MM.1S (cell line): ENCODE data around the gene PATJ.

ENCODE experiments used
- EZH2 ChIP-seq: fragments of 300-600 bp; sonication (generic); optimal IDR thresholded peaks from 2 replicates; pipeline ENCODE3; 2017; ENCODE audit warnings: low read depth, mild to moderate bottlenecking, antibody characterized with exemption, low read length, mixed read lengths
- EZH2phosphoT487 ChIP-seq: fragments of 300-600 bp; sonication (generic); IDR thresholded peaks from 2 replicates; pipeline ENCODE4 v1.6.1; 2018; ENCODE audit warnings: antibody characterized with exemption, low read length
- TF ChIP-seq, protein P1 (sequence below): fragments of 300-600 bp; sonication (generic); IDR thresholded peaks from 2 replicates; pipeline ENCODE4 v1.5.1; 2016; ENCODE audit warnings: antibody characterized with exemption, low read length, mixed read lengths

DNA sequence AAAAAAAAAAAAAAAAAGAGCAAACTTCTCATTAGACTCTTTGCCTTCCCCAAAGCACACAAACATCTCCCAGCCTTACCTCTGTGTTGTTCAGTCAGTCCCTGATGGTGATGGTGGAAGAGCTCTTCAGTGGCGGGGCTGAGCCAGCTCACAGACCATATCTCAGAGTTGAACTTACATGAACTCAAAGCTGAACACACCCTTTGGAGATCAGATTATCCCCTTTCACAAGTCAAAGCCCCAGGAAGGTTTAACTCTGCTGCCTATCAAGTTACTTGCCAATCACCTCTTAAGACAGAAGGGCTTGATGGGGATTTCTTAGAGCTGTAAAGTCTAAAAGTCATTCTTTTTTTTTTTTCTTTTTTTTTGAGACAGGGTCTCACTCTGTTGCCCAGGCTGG lies 397.1 kb downstream of the PATJ start:
- TF ChIP-seq, protein P1, sequence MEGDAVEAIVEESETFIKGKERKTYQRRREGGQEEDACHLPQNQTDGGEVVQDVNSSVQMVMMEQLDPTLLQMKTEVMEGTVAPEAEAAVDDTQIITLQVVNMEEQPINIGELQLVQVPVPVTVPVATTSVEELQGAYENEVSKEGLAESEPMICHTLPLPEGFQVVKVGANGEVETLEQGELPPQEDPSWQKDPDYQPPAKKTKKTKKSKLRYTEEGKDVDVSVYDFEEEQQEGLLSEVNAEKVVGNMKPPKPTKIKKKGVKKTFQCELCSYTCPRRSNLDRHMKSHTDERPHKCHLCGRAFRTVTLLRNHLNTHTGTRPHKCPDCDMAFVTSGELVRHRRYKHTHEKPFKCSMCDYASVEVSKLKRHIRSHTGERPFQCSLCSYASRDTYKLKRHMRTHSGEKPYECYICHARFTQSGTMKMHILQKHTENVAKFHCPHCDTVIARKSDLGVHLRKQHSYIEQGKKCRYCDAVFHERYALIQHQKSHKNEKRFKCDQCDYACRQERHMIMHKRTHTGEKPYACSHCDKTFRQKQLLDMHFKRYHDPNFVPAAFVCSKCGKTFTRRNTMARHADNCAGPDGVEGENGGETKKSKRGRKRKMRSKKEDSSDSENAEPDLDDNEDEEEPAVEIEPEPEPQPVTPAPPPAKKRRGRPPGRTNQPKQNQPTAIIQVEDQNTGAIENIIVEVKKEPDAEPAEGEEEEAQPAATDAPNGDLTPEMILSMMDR, result no peak
- TF ChIP-seq EZH2 (no peak), EZH2phosphoT487 (no peak)
